ENCODE measurements around the gene DDX51. TPM values are rescaled to one million over a fixed set of nuclear protein-coding genes. Genes with fewer than 3 reads are reported as not detected.

The DDX51 gene
- total and polyA plus RNA-seq, 4 donors: 2.5 to 7.5 (median 5.5) TPM

DNA sequence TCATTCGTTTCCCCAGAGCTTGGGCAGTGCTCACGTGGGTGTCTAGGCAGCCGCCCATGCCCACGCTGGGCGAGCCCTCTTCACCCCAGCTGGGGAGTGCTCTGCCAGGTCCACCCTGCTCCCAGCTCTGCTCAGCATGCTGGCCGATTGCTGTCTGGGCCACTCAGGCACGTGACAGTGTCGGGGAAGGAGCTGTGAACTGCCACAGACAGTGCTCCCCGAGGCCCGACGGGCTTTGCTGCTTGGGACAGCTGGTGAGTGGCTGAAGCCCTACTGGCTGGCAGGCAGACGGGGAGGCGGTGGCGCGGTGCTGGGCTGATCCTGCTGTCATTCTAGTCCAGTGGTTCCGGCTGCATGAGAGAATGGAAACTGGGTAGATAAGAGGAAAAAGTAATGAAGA is 15.9 kb upstream of the DDX51 start:
- TF ChIP-seq, protein P1, sequence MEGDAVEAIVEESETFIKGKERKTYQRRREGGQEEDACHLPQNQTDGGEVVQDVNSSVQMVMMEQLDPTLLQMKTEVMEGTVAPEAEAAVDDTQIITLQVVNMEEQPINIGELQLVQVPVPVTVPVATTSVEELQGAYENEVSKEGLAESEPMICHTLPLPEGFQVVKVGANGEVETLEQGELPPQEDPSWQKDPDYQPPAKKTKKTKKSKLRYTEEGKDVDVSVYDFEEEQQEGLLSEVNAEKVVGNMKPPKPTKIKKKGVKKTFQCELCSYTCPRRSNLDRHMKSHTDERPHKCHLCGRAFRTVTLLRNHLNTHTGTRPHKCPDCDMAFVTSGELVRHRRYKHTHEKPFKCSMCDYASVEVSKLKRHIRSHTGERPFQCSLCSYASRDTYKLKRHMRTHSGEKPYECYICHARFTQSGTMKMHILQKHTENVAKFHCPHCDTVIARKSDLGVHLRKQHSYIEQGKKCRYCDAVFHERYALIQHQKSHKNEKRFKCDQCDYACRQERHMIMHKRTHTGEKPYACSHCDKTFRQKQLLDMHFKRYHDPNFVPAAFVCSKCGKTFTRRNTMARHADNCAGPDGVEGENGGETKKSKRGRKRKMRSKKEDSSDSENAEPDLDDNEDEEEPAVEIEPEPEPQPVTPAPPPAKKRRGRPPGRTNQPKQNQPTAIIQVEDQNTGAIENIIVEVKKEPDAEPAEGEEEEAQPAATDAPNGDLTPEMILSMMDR (IDR thresholded peaks at IDR 0.05; ENCODE audit: low read depth, low read length, missing input control): no peak
- TF ChIP-seq, protein P2, sequence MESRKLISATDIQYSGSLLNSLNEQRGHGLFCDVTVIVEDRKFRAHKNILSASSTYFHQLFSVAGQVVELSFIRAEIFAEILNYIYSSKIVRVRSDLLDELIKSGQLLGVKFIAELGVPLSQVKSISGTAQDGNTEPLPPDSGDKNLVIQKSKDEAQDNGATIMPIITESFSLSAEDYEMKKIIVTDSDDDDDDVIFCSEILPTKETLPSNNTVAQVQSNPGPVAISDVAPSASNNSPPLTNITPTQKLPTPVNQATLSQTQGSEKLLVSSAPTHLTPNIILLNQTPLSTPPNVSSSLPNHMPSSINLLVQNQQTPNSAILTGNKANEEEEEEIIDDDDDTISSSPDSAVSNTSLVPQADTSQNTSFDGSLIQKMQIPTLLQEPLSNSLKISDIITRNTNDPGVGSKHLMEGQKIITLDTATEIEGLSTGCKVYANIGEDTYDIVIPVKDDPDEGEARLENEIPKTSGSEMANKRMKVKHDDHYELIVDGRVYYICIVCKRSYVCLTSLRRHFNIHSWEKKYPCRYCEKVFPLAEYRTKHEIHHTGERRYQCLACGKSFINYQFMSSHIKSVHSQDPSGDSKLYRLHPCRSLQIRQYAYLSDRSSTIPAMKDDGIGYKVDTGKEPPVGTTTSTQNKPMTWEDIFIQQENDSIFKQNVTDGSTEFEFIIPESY (IDR thresholded peaks at IDR 0.05): no peak
- TF ChIP-seq FOXA2 (IDR thresholded peaks at IDR 0.05) (no peak), FOXA1 (IDR thresholded peaks at IDR 0.05) (no peak), SP1 (IDR thresholded peaks at IDR 0.05) (no peak), HNF4G (IDR thresholded peaks at IDR 0.05) (no peak), RAD21 (IDR thresholded peaks at IDR 0.05) (no peak), GABPA (IDR thresholded peaks at IDR 0.05 in 1 of 2, conservative IDR thresholded peaks at IDR 0.05 in 1 of 2) (no peak), HNF4A (conservative IDR thresholded peaks at IDR 0.05) (no peak), EGR1 (IDR thresholded peaks at IDR 0.05; ENCODE audit: low read depth in 2 of 2) (no peak), YY1 (IDR thresholded peaks at IDR 0.05) (no peak)
- TF ChIP-seq, protein P3, sequence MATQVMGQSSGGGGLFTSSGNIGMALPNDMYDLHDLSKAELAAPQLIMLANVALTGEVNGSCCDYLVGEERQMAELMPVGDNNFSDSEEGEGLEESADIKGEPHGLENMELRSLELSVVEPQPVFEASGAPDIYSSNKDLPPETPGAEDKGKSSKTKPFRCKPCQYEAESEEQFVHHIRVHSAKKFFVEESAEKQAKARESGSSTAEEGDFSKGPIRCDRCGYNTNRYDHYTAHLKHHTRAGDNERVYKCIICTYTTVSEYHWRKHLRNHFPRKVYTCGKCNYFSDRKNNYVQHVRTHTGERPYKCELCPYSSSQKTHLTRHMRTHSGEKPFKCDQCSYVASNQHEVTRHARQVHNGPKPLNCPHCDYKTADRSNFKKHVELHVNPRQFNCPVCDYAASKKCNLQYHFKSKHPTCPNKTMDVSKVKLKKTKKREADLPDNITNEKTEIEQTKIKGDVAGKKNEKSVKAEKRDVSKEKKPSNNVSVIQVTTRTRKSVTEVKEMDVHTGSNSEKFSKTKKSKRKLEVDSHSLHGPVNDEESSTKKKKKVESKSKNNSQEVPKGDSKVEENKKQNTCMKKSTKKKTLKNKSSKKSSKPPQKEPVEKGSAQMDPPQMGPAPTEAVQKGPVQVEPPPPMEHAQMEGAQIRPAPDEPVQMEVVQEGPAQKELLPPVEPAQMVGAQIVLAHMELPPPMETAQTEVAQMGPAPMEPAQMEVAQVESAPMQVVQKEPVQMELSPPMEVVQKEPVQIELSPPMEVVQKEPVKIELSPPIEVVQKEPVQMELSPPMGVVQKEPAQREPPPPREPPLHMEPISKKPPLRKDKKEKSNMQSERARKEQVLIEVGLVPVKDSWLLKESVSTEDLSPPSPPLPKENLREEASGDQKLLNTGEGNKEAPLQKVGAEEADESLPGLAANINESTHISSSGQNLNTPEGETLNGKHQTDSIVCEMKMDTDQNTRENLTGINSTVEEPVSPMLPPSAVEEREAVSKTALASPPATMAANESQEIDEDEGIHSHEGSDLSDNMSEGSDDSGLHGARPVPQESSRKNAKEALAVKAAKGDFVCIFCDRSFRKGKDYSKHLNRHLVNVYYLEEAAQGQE (IDR thresholded peaks at IDR 0.05): no peak
- no peaks in the 10 kb centered on the region for H3K27me3 ChIP-seq (ENCODE audit: control insufficient read depth in 4 of 4, insufficient read depth in 4 of 4, low read length in 3 of 4)
- peaks cover 2 to 14% (median 11%) of the 10 kb centered on the region in 4 donors for H3K4me1 ChIP-seq (ENCODE audit: control insufficient read depth in 4 of 4, insufficient read depth in 4 of 4, low read length in 3 of 4)
- peaks cover 0 to 7% (median 0%) of the 10 kb centered on the region in 4 donors for H3K36me3 ChIP-seq (ENCODE audit: control insufficient read depth in 4 of 4, insufficient read depth in 3 of 4, low read depth in 1 of 4, low read length in 3 of 4)
- H3K27ac ChIP-seq (ENCODE audit: low read depth in 1 of 2, low read length in 2 of 2): no peak overlapping the region
- H3K4me3 ChIP-seq (ENCODE audit: low read depth in 1 of 3, low read length in 3 of 3): no peak overlapping the region
- H3K9ac ChIP-seq (ENCODE audit: low read depth in 1 of 2, low read length in 2 of 2): no peak overlapping the region
- DNase-seq (ENCODE audit: low spot score): no peak
- no peaks in the 10 kb centered on the region for H3K9me3 ChIP-seq (ENCODE audit: control insufficient read depth in 4 of 4, low read length in 3 of 4)
- 91% methylated on average over 16 of the region's 16 CpGs for WGBS

DNA sequence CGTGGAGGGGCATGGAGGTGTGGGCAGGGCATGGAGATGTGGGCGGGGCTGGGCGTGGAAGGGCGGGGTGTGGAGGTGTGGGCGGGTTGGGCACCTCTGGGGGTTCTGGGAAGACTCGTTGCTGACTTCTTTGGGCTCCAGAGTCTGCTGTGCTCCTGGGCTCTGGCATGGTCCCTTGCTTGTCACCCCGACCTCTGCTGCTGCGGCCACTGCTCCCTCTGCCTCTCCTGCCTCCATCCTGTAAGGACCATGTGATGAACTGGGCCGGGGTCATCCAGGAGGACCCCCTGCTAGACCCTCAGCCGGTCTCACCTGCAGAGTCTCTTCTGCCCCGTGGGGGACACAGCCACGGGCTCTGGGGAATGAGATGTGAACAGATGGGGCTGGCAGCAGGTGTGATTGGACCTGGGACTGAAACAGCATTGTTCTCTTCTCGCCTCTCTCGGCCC is 15.5 kb upstream of the DDX51 start:
- Histone ChIP-seq H3K9ac (ENCODE audit: low read depth in 1 of 2, low read length in 2 of 2) (no peak overlapping the region), H3K27me3 (ENCODE audit: control insufficient read depth in 4 of 4, insufficient read depth in 4 of 4, low read length in 3 of 4) (no peaks in the 10 kb centered on the region), H3K27ac (ENCODE audit: low read depth in 1 of 2, low read length in 2 of 2) (no peak overlapping the region), H3K36me3 (ENCODE audit: control insufficient read depth in 4 of 4, insufficient read depth in 3 of 4, low read depth in 1 of 4, low read length in 3 of 4) (peaks cover 0 to 7% (median 0%) of the 10 kb centered on the region in 4 donors), H3K4me3 (ENCODE audit: low read depth in 1 of 3, low read length in 3 of 3) (no peak overlapping the region), H3K4me1 (ENCODE audit: control insufficient read depth in 4 of 4, insufficient read depth in 4 of 4, low read length in 3 of 4) (peaks cover 2 to 14% (median 11%) of the 10 kb centered on the region in 4 donors), H3K9me3 (ENCODE audit: control insufficient read depth in 4 of 4, low read length in 3 of 4) (no peaks in the 10 kb centered on the region)
- WGBS: 88% methylated on average over 14 of the region's 14 CpGs
- DNase-seq (ENCODE audit: low spot score): no peak
- TF ChIP-seq HNF4A (conservative IDR thresholded peaks at IDR 0.05) (no peak), NR2F2 (IDR thresholded peaks at IDR 0.05) (no peak), FOXA2 (IDR thresholded peaks at IDR 0.05) (no peak), EGR1 (IDR thresholded peaks at IDR 0.05; ENCODE audit: low read depth in 2 of 2) (no peak), TAF1 (conservative IDR thresholded peaks at IDR 0.05) (no peak), RAD21 (IDR thresholded peaks at IDR 0.05) (no peak), SP1 (IDR thresholded peaks at IDR 0.05) (no peak), FOXA1 (IDR thresholded peaks at IDR 0.05) (no peak), HNF4G (IDR thresholded peaks at IDR 0.05) (no peak), JUND (IDR thresholded peaks at IDR 0.05) (no peak), YY1 (IDR thresholded peaks at IDR 0.05) (no peak)
- TF ChIP-seq, protein P1 (IDR thresholded peaks at IDR 0.05; ENCODE audit: low read depth, low read length, missing input control): no peak
- TF ChIP-seq, protein P4, sequence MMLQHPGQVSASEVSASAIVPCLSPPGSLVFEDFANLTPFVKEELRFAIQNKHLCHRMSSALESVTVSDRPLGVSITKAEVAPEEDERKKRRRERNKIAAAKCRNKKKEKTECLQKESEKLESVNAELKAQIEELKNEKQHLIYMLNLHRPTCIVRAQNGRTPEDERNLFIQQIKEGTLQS (IDR thresholded peaks at IDR 0.05): no peak
- TF ChIP-seq, protein P2 (IDR thresholded peaks at IDR 0.05): no peak

All from liver (tissue), 9 donors.